ENCODE measurements around the gene SLC25A20.
"Not testable (repeated sequence)": the region's sequence is repeated elsewhere in the genome, so short reads cannot be mapped to it uniquely, and the experiment has no call there.

The SLC25A20 gene

DNA sequence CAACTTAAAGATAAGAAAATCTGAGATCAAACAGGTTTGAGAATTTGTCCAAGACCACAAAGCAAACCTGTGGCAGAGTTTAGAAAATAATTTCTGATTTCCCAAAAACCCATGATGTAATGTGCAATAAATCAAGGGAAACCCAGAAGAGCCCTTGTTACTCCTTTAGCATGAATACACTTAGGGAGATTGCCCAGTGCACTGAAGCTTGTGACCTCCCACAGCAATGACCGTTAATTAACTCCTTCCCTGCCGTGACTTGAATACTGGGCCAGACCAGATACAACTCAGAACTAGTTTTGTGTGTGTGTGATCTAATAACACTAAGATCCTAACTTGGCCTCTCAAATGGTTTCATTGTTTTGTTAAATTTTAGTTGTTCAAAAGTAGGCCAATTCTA is 53.5 kb downstream of the SLC25A20 start:
- DNase-seq, result no peak

DNA sequence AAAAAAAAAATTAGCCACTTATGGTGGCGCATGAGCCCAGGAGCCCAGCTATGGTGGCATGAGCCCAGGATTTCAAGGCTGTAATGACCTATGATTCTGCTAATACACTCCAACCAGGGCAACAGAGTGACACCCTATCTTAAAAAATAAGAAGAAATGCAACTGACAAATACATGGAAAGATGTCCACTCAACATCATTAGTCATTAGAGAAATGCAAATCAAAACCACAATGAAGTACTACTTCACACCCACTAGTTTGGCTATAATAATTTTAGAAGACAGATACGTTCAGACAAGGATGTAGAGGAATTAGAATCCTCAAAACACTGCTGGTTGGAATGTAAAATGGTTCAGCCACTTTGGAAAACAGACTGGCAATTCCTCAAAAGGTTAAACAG is 61.5 kb downstream of the SLC25A20 start:
- no peak for DNase-seq

DNA sequence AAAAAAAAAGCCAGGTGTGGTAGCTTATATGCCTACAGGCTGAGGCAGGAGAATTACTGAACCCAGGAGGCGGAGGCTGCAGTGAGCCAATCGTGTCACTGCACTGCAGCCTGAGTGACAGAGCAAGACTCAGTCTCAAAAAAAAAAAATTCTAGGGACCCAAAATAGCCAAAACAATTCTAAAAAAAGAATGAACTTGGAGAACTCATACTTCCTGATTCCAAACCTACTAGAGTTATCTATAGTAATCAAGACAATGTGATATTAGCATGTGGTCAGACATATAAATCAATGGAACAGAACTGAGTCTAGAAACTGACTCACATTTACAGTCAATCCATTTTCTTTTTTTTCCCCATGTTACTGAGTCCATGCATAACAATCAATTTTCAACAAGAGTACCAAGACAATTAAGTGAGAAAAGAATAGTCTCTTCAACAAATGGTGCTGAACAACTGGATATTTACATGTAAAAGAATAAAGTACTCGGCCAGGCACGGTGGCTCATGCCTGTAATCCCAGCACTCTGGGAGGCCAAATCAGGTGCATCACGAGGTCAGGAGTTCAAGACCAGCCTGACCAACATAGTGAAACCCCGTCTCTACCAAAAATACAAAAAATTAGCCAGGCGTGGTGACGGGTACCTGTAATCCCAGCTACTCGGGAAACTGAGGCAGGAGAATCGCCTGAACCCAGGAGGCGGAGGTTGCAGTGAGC is 62.9 kb downstream of the SLC25A20 start:
- no peak for DNase-seq

DNA sequence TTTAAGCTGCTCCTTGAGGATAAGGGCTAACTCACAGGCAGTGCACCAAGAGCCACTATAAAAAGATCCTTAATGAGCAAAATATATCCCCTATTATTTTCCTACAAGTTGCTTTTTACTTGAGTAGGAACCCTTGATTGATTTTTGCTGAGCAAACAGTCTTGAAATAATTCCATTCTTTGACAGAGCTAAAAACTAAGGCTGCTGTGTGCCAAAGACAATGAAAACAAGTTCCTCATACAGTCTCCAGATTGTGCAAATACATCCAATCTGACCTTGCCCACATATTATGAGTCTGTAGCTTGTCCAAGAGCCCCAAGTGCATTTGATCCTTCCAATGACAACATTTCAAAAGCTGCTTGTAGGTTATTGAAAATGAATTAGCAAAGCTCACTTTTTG is 66.0 kb downstream of the SLC25A20 start:
- no peak for DNase-seq

DNA sequence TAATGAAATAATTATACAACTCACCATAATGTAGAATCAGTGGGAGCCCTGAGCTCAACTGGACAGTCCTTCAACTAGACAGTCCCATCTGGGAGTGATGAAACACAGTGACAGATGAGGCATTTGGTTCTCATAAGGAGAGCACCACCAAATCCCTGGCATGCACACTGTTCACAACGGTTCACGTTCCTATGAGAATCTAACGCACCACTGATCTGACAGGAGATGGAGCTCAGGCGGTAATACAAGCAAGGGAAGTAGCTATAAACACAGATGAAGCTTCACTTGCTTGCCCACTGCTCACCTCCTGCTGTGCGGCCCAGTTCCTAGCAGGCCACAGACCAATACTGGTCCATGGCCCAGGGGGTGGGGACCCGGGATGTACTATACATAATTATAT is 68.0 kb downstream of the SLC25A20 start:
- no peak for DNase-seq

DNA sequence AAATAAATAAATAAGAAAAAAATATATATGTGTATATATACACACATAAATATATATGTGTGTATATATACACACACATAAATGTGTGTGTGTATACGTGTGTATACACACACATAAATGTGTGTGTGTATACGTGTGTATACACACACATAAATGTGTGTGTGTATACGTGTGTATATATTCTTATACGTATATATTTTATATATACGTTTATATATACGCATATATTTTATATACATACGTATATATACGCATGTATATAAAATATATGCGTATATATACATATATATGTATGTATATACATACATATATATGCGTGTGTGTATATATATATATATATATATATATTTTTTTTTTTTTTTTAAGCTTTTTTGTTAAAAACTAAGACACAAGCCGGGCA is 69.2 kb downstream of the SLC25A20 start:
- not testable (repeated sequence) for DNase-seq

DNA sequence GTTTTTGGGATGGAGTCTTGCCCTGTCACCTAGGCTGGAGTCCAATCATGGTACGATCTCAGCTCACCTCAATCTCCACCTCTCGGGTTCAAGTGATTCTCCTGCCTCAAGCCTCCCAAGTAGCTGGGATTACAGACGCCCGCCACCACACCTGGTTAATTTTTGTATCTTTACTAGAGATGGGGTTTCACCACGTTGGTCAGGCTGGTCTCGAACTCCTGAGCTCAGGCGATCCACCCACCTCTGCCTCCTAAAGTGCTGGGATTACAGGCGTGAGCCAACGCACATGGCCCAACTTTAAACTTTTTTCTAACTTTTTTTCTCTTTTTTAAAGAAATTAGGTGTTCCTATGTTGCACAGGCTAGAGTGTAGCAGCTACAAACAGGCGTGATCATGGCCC is 70.8 kb downstream of the SLC25A20 start:
- DNase-seq, result not testable (repeated sequence)

DNA sequence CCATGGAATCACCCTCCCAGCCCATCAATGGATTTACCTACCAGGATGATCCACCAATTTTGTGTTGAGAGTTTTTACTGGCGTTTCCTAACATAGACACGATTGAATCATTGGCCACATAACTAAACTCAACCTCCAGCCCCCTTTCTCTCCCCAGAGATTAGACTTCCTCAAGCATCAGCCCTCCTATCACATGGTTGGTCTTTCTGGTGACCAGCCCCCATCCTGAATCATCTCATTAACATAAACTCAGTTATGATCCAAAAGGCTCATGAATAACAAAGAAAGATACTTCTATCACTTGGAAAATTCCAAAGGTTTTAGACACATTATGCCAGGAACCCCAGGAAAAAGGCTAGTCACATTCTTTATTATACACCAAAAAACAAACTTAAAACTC is 72.2 kb downstream of the SLC25A20 start:
- DNase-seq, result no peak

DNA sequence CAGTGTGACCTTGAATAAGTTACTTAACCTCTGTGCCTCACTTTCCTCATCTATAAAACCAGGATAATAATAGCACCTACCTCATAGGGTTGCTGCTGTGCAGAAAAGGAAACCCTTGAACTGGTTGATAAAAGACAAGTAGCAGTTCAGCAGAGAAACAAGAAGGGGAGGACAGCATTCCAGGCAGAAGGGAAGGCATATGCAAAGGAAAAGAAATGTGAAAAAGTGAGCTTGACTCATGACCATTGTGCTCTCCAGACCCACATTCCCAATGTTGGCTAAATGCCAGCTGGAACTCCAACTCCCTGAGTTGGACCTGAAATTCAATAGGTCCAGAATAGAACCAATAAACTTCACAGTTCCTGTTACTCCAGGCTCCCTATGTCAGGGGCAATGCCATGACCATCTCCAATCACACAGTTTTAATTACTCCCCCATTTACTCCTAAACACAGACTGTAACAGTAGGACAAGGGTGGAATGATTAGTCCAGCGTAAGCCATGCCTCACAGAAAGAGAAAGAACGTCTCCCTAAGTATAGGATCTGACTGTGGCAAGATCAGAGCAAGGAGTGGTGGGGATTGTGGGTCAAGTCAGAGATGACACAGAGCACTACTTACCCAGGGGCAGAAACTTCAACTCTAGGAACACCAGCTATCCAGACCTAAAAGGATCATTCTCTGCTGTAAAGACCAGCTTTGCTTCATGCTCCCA is 77.9 kb downstream of the SLC25A20 start:
- DNase-seq, result no peak

DNA sequence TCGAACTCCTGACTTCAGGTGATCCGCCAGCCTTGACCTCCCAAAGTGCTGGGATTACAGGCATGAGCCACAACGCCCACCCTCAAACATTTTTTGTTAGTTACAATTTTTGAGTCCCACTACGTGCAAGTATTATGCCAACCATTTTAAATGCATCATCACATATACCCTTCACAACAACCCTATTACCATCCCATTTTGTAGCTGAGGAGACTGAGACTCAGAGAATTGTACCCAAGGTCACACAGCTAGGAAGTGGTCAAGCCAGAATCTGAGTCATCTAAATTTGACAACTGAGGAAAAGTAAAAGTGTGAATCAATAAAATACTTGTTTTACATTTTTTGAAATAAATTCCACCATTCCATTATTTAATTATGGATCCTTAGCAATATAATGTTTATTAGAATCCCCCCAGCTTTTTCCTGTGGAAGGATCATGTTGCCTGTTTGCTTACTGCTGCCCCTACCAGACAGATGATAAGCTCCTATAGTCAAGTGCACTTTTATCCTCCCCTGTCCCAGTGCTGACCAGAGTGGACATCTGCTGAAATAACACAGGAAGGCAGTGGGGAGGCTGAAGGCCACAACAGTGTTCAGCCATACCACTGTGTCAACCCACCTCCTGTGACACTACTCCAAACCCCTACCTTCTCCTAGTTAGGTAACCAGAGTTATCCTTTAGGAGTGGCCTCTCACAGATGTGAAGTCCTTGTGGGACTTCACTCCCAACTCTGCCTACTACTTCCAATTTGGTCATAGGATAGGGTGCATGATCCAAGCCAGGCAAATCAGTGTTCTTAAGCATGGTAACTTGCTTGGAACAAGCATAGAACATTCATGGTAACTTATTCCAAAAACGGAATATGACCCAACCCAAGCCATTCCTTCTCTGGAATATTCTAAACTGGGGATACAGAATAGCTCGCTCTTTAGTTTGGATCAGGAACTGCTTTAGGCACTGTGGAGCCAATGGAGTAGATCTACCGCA is 79.2 kb downstream of the SLC25A20 start:
- no peak for DNase-seq

DNA sequence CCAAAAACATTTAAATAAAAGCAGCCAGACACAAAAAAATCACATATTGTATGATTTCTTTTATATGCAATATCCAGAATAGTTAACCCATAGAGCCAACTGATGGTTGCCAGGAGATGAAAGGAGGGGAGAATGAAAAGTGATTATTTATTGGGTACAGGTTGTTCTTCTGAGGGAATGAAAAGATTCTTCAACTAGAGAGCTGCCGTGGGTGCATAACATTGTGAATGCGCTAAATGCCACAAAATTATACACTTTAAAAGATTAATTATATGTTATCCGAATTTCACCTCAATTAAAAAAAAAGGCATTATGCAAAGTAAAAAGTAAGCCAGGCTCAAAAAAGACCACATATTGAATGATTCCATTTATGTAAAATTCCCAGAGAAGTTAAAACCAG is 87.2 kb downstream of the SLC25A20 start:
- no peak for DNase-seq

Measured in activated T-cell treated with anti-CD3 and anti-CD28 coated beads, Interleukin-2, amount 50 U/mL, for 1 hour (primary cell).